CD4-positive, alpha-beta T cell treated with Interleukin-15 for 4 hours (primary cell): ENCODE data around the gene YWHAB.

ENCODE experiments used
- DNase-seq: peaks from one replicate; pipeline ENCODE4 v3.0.0-alpha.2; 2020; ENCODE audit warnings: low spot score

Gene YWHAB

GRCh38 chr20:44911264-44911921, 25.9 kb downstream of the YWHAB start:
- peak; percentile 34 for DNase-seq

GRCh38 chr20:44912189-44912588, 26.7 kb downstream of the YWHAB start:
- DNase-seq = no peak

GRCh38 chr20:44914924-44915323, 29.4 kb downstream of the YWHAB start:
- no peak for DNase-seq

DNA sequence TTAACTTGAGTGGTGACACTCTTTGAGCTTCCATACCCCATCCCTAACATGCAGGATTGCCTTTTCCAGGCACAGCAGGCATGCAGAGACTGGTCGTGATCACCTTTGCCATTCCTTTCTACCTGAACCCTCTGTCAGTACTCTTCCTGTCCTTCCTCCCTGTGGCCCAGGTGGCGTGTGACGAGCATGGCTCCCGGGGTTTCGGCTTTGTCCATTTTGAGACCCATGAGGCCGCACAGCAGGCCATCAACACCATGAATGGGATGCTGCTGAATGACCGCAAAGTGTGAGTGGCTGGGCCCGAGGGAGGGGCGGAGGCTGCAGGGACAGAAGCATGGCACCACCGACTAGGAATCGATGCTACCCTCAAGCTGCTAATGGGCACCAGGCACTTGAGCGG, 31.1 kb downstream of the YWHAB start:
- DNase-seq = no peak

DNA sequence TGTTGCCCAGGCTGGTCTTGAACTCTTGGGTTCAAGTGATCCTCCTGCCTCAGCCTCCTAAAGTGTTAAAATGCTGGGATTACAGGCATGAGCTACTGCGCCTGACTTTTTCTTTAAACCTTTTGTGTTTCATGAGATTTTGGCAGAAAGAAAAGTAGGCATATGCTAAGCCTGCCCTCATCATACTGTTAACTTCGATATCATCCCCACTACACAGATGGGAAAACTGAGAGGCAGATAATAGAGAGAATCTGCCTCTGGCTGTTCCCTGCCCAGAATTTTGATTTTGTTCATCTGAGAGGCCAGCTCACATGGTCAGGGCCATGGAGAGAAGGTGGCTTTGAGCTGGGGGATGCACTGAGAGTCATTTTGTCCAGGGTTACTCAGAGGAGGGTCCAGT, 31.9 kb downstream of the YWHAB start:
- DNase-seq = no peak

DNA sequence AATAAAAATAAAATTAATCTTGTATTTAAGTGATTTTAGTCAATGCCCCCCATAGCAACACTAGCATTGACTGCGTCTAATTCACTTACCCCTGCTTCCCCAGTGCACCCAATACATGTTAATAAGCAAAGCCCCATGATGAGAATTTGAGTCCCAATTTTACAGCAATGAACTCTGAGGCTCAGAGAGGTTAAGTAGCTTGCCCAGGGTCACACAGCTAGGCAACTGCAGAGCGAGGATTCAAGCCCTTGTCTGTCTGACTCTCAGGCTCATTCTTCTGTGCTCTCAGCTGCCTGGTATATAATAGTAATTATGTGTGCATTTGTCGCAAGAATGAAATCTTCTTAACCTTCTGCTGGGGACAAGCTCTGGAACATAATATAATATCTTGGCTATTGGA, 32.8 kb downstream of the YWHAB start:
- DNase-seq = no peak

DNA sequence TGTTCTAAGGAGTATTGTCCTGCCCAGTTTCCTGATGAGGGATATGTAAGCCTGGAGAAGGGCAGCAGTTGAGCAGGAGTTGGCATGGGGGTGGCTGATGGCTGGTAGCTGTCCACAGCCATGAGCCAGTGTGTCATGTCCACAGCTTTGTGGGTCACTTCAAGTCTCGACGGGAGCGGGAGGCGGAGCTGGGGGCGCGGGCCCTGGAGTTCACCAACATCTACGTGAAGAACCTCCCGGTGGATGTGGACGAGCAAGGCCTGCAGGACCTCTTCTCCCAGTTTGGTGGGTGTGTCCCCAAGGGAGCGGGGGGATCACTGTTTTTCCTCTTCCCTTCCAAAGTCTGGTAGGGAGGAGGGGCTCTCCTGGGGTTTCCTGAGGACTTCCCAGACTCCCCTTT, 33.3 kb downstream of the YWHAB start:
- DNase-seq = no peak

- no peak for DNase-seq
These were observed 35.9 kb downstream of the YWHAB start for GRCh38 chr20:44921447-44921846.

GRCh38 chr20:44924541-44924940, 39.0 kb downstream of the YWHAB start:
- no peak for DNase-seq

DNA sequence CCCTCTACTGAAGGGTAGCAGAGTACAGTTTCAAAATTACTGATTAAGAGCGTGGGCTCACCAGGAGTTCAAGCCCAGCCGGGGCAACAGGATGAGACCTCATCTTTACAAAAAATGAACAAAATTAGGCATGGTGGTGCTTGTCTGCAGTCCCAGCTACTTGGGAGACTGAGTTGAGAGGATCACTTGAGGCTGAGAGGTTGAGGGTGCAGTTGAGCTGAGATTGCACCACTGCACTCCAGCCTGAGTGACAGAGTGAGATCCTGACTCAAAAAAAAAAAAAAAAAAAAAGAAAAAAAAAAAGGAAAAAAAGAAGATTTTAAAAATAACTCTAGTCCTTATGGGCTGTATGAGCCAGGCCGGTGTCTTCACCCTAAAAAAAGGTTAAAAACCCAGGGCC, 43.1 kb downstream of the YWHAB start:
- no peak for DNase-seq

DNA sequence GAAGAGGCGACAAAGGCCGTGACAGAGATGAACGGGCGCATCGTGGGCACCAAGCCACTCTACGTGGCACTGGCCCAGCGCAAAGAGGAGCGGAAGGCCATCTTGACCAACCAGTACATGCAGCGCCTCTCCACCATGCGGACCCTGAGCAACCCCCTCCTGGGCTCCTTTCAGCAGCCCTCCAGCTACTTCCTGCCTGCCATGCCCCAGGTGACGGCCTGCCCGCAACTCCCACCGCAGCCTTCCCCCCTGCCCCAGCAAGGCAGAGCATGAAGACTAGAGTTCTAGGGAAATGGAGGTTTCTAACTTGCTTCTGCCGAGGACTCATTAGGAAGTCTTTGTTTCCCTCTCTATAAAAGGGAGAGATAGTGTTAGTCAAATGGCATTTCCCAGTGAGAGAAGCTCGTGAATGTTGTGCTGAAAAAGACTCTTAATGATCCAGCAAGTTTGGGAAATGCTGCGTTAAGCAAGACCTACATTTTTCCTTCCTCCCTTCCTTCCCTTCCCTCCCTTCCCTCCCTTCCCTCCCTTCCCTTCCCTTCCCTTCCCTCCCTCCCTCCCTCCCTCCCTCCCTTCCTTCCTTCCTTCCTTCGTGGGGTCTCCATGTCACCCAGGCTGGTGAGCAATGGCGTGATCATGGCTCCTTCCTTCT, 45.1 kb downstream of the YWHAB start:
- no peak for DNase-seq

GRCh38 chr20:44931911-44932310, 46.4 kb downstream of the YWHAB start:
- DNase-seq = no peak

DNA sequence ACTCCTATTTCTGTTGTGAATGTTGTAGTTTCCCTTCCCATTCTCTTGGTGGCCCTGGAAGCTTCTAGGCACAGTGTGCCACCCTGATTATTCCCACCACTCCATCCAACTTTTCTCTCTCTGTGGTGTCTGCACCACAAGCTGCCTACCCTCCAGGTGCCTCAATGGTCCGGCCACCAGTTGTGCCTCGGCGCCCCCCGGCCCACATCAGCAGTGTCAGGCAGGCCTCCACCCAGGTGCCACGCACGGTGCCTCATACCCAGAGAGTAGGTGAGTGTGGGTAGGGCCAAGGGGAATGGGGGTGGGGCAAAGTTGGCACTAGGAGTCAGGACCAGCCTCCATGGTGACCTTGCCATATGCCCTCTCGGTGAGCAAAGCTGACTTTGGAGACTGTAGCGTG, 47.4 kb downstream of the YWHAB start:
- DNase-seq = no peak

- DNase-seq = no peak
These were observed 51.0 kb downstream of the YWHAB start for GRCh38 chr20:44936510-44936909.

DNA sequence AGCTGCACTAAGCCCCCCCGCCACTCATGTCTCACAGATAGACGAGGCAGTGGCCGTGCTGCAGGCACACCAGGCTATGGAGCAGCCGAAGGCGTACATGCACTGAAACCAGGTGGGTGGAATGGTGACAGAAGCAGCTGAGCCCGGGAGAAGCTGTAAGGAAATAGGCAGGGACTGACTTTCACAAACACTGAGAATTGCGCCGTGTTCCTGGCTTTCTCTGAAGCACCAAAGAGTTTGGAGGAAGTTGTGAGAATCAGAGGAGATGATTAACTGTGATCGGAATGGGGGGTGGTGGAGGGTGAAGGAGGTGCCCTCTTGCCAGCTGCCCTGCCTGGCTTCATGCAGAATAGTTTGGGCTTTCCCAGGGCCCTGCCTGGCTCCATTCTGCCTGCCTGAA, 53.1 kb downstream of the YWHAB start:
- no peak for DNase-seq

- DNase-seq = no peak
These were observed 55.7 kb downstream of the YWHAB start for GRCh38 chr20:44941120-44941691.

- DNase-seq = no peak
These were observed 56.9 kb downstream of the YWHAB start for GRCh38 chr20:44942264-44942973.

DNA sequence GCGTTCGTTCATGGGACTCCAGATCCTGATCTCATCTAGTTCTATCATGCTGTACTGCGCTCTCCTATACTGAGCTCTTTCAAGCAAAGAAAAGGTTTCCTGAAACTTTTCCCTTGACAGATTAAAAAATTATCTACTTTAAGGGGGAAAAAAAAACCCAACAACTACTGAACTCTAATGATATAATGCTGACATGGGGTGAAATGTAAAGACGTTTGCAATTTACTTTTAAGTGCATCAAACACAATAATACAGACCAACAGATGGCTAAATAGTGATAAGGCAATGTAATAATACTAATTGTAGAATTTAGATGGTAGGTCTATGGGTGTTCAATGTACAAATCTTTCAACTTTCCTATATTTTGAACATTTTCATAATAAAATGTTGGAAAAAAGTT, 58.3 kb downstream of the YWHAB start:
- DNase-seq = no peak

GRCh38 chr20:44945261-44945660, 59.8 kb downstream of the YWHAB start:
- no peak for DNase-seq

DNA sequence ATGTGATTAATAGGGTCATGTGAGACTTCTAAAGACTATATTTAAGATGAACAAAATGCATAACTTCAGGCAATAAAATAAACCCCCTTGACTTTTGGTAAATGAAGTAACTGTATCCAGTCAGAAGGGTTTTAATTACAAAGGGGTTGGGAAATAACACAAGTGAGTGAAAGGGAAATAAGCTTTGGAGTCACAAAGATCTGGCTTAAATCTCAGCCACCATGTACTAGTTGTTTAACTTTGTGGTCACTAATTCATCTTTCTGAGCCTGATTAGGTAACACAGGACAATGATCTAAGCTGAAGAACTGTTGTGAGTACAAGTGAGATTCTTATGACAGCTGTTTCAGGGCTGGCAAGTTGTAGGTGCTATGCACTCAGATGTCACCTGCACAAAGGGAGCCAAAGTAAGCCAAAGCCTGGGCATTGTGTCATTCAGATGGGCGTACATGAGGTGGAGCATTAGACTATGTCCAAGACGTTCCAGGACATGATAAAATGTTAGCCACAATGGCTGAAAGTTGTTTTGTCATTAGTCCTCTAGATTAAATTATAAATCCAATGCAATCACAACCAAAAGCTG, 60.9 kb downstream of the YWHAB start:
- DNase-seq = no peak

DNA sequence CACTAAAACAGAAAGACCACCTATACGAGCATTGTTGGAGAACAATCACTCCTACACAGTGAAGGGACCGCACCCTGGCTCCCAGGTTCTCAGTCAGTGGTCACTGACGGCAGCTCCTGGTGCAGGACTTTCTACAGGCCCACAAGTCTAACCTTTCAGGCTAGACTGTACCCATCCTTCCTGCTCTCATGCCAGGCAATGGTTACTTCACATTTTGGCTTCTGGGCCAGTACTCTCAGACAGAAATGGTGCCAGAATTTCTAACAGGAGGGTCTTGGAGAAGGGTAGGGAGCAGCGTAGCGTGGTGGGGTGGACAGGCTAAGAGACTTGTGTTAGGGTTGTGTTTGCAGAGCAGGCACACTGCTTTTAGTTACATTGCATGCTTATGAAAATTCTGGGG, 62.6 kb downstream of the YWHAB start:
- no peak for DNase-seq

GRCh38 chr20:44948513-44948912, 63.0 kb downstream of the YWHAB start:
- DNase-seq = no peak

DNA sequence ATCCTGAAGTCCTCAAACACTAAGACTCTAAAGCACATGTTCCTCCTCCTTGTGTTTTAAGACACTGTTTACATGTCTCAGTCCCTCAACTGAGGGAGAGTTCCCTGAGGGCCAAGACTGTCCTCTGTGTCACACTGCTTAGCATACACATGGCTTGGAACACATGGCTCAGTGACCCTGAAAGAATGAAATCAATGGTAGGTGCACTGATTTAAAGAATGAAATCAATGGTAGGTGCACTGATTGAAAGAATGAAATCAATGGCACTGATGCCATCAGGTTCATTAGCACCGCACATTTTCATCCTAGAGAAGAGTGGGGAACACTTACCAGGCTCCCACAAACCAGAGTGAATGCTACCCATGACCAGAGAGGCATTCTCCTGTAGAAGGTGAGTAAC, 64.9 kb downstream of the YWHAB start:
- DNase-seq = no peak
